ENCODE results near the gene DPP10. TPM values are rescaled to one million over a fixed set of nuclear protein-coding genes. Genes with fewer than 3 reads are reported as not detected.

The DPP10 gene
- total and polyA plus RNA-seq, 10 of the 15 experiments (the other 5 are each of a cell fraction or from before 2014, with no cell fraction given) = not detected

GRCh38 chr2:115199966-115200365 lies 757.5 kb downstream of the DPP10 start:
- DNase-seq (ENCODE audit: low read depth, low spot score) (no peak), ATAC-seq (no peak), FAIRE-seq (no peak)
- TF ChIP-seq RBBP5 (conservative IDR thresholded peaks at IDR 0.05) = no peak
- no peak for TF ChIP-seq E4F1 (IDR thresholded peaks at IDR 0.05; ENCODE audit: borderline replicate concordance, partially characterized antibody)
- TF ChIP-seq E2F4 (IDR thresholded peaks at IDR 0.05; ENCODE audit: low read depth, low read length) = no peak
- no peak for TF ChIP-seq ZBED1 (IDR thresholded peaks at IDR 0.05; ENCODE audit: borderline replicate concordance)
- TF ChIP-seq POU2F2 (IDR thresholded peaks at IDR 0.05; ENCODE audit: borderline replicate concordance, low read depth, low read length) = no peak
- no peak for TF ChIP-seq BCLAF1 (IDR thresholded peaks at IDR 0.05)
- TF ChIP-seq POLR2A (IDR thresholded peaks at IDR 0.05; ENCODE audit: low read depth, low read length) = no peak
- no peak for TF ChIP-seq KDM1A (IDR thresholded peaks at IDR 0.05; ENCODE audit: borderline replicate concordance)
- no peak for TF ChIP-seq YBX1 (IDR thresholded peaks at IDR 0.05)
- no peak for TF ChIP-seq PRDM15 (CRISPR knock-in tag; IDR thresholded peaks at IDR 0.05)
- TF ChIP-seq SRF (IDR thresholded peaks at IDR 0.05; ENCODE audit: low read depth in 2 of 2, low read length in 2 of 2) = no peak
- no peak for TF ChIP-seq STAT3 (IDR thresholded peaks at IDR 0.05; ENCODE audit: low read depth, low read length)
- TF ChIP-seq HDAC2 (IDR thresholded peaks at IDR 0.05) = no peak
- no peak overlapping the region for H3K9ac ChIP-seq (ENCODE audit: control insufficient read depth, insufficient read depth, low read length)
- no peaks in the 10 kb centered on the region for H3K27me3 ChIP-seq (replicated peaks in 1 of 2; ENCODE audit: control insufficient read depth in 2 of 2, insufficient read depth in 2 of 2, low read length in 1 of 2)
- H3K4me1 ChIP-seq (ENCODE audit: control insufficient read depth, insufficient read depth, low read length) = no peaks in the 10 kb centered on the region
- no peaks in the 10 kb centered on the region for H3K79me2 ChIP-seq (ENCODE audit: control insufficient read depth, insufficient read depth, low read length)
- no TSS peak for BruUV-seq (replicated peaks)
- H4K20me1 ChIP-seq (ENCODE audit: control insufficient read depth, insufficient read depth) = no peaks in the 10 kb centered on the region
- SMC1A ChIA-PET (ENCODE audit: uncharacterized antibody, unreplicated experiment) = no interaction called here
- no peaks in the 10 kb centered on the region for H3K36me3 ChIP-seq (ENCODE audit: control insufficient read depth in 2 of 2, insufficient read depth in 2 of 2, low read length in 1 of 2)
- in situ Hi-C loops (cut with MboI) = no loop called here
- H3K9me3 ChIP-seq (replicated peaks; ENCODE audit: control insufficient read depth, insufficient read depth, low read length) = no peaks in the 10 kb centered on the region
- intact Hi-C loops (cut with micrococcal nuclease; ENCODE audit: unreplicated experiment) = no loop called here
- H3K4me2 ChIP-seq (ENCODE audit: control insufficient read depth, insufficient read depth) = no peak overlapping the region
- no peak overlapping the region for H3K27ac ChIP-seq (ENCODE audit: control insufficient read depth, insufficient read depth)
- RAD21 ChIA-PET (ENCODE audit: unreplicated experiment) = no interaction called here
- CTCF ChIA-PET = no interaction called here
- POLR2A ChIA-PET = no interaction called here
- no peak overlapping the region for H2AFZ ChIP-seq (ENCODE audit: control insufficient read depth, low read depth, low read length)
- H3K4me3 ChIP-seq = no peak overlapping the region
- 22% methylated on average over 4 of the region's 4 CpGs for WGBS (ENCODE audit: insufficient coverage, insufficient replicate concordance, low lambda C conversion rate, missing lambda C conversion rate)

Data from GM12878 (cell line).